Ovary (tissue), 9 donors: ENCODE data around the gene LDB2. TPM values are rescaled to one million over a fixed set of nuclear protein-coding genes. Genes with fewer than 3 reads are reported as not detected.

ENCODE experiments used
- DNase-seq, 5 donors: peaks; one replicate each; pipeline ENCODE4 v3.0.0-alpha.2; 2019 to 2020
- H3K27ac ChIP-seq, 2 donors: fragments of 200-600 bp; one replicate each; pipeline versions ENCODE4 v1.5.1 to v1.8.0; 2019 to 2022
- H3K27me3 ChIP-seq: fragments of 200-600 bp; one replicate; pipeline ENCODE4 v1.8.0; 2022
- H3K36me3 ChIP-seq: fragments of 200-600 bp; sonication (generic); one replicate; pipeline ENCODE4 v1.5.1; 2019
- H3K4me1 ChIP-seq: one replicate; pipeline ENCODE4 v1.8.1; 2013; ENCODE audit warnings: mild to moderate bottlenecking, moderate library complexity; ENCODE audit not compliant: insufficient read depth
- H3K4me3 ChIP-seq: fragments of 200-600 bp; sonication (generic); one replicate; pipeline ENCODE4 v1.5.1; 2017
- H3K9me3 ChIP-seq, 2 donors: fragments of 200-600 bp in 1 of 2; sonication (generic) in 1 of 2; one replicate each; pipeline versions ENCODE4 v1.5.1 to v1.8.1; 2013 to 2019; ENCODE audit warnings: mild to moderate bottlenecking in 1 of 2, moderate library complexity in 1 of 2
- CTCF ChIP-seq, 3 donors: fragments of 450-650 bp in 2 of 3; fragments of 200-600 bp in 1 of 3; IDR thresholded peaks; one replicate each; pipeline versions ENCODE4 v1.5.1 to v1.8.0; 2016 to 2022; ENCODE audit warnings: antibody characterized with exemption in 3 of 3, mild to moderate bottlenecking in 1 of 3
- EP300 ChIP-seq: sonication (generic); formaldehyde crosslinking; IDR thresholded peaks from one replicate; pipeline ENCODE4 v1.6.1; 2017; ENCODE audit warnings: antibody characterized with exemption
- POLR2A ChIP-seq: fragments of 450-650 bp; IDR thresholded peaks from one replicate; pipeline ENCODE4 v1.6.1; 2017; ENCODE audit warnings: antibody characterized with exemption, mild to moderate bottlenecking, moderate library complexity
- WGBS, 3 donors: extraction: QIAGEN DNeasy Blood & Tissue Kit in 1 of 3; methylation state at CpG; one replicate each; pipeline versions ENCODE4 v1.1.5 to v1.1.7; 2013 to 2017; 5-methylcytosine and 5-hydroxymethylcytosine counted together
- intact Hi-C, 4 donors: fragments of 100-400 bp; cut with DNase I; formaldehyde crosslinking; loops; one replicate each; pipeline versions ENCODE4 v1.11.0 to v1.15.1; 2022 to 2023
- polyA plus RNA-seq, 2 donors: library from polyadenylated mRNA; stranded (reverse); fragments of 200-250 nt in 1 of 2; fragments of 350-450 nt in 1 of 2; fragmentation: Illumina TruSeq in 1 of 2; extraction: RNeasy Lipid Tissue Mini Kit (QIAGEN cat#74804) in 1 of 2; gene quantifications; one replicate each; pipeline ENCODE4 v1.2.3, GENCODE V29; 2013 to 2014
- total RNA-seq, 7 donors: library from RNA; depleted of rRNA in 2 of 7; stranded (reverse); fragments of >200 nt in 2 of 7; fragmentation: NEBNext Ultra II Directional in 3 of 7; extraction: Animal tissue kit (Norgen Biotek cat#: 25700) in 3 of 7; gene quantifications; one replicate each; pipeline versions ENCODE4 v1.1.0 to v1.2.4, GENCODE V29; 2016 to 2023
- donor health status: DM: no; HTN: no; CAD: no; lungs with moderate emphysema.
- donor health status: DM: no; HTN: no; CAD: no.
- donor health status: Bipolar disorder and iron deficiency.
- donor health status: DM: yes; HTN: yes; CAD: no.
- donor health status: DM: no; HTN: no; CAD: no.
- donor health status: DM: yes; HTN: yes; CAD: no.

LDB2 gene
- total and polyA plus RNA-seq, 9 donors, result 17.0 to 89.1 (median 27.4) TPM

DNA sequence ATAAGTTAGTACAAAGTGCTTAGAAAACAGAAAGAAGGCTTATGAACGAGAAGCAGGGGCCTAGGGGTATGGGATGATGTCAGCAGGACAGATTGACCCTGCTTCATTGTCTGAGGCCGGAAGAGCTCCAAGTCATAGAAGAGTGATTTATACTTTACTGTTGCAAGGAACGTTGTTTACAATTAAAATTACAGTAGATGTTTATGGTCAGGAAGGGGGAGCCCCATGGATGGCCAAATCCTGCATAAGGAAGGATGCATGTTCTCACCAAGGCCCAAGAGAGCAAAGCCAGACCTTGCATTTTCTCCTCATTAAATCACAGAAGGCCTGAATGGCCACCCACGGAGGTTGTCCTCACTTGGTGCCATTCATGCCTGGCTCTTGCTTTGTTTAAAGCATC is 115.3 kb downstream of the LDB2 start:
- H3K27ac ChIP-seq, result no peak overlapping the region
- TF ChIP-seq POLR2A (no peak), EP300 (no peak), CTCF (IDR thresholded peaks at IDR 0.05) (no peak)
- no peak overlapping the region for H3K4me3 ChIP-seq
- H3K27me3 ChIP-seq, result no peaks in the 10 kb centered on the region
- H3K4me1 ChIP-seq, result peaks cover 4% of the 10 kb centered on the region
- no peak for DNase-seq
- H3K36me3 ChIP-seq, result no peaks in the 10 kb centered on the region
- H3K9me3 ChIP-seq, result no peaks in the 10 kb centered on the region
- WGBS, 3 donors, result 63 to 78% (median 75%) methylated on average over 4 of the region's 4 CpGs
- intact Hi-C loops, result no loop called here

DNA sequence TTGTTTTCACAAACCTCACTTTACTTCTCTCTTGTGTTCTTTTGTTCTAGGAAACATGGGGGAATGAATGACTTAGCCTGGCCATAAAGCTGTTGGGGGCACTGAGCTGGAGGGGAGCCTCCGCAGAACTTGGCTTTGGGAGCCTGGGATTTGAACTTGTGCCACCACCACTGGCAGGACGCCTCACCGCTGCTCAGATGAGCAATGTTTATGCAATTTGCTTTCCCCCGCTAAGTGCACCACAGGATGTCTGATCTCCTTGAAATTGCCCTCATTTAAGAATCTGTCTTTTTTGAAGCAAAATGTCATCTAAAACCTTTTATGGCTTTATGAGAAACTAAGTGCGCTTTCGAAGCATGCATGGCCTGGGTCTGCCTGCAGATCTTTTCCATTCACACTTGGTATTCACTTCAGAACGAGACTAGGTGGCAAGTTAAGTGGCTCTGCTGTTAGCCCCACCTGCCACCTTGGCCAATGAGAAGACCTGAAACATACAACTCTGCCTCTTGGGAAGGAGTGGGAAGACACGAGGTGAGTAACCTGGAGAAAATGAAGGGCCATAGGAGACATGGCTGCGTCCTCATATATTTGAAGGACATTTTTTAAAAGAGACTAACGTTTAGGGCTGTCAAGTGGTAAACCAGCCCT is 119.3 kb downstream of the LDB2 start:
- no peak overlapping the region for H3K4me3 ChIP-seq
- H3K4me1 ChIP-seq, result peaks cover 1% of the 10 kb centered on the region
- WGBS, 3 donors, result 77 to 88% (median 87%) methylated on average over 10 of the region's 10 CpGs
- no peak for DNase-seq
- no peak overlapping the region for H3K27ac ChIP-seq
- H3K27me3 ChIP-seq, result no peaks in the 10 kb centered on the region
- intact Hi-C loops, result no loop called here
- TF ChIP-seq CTCF (IDR thresholded peaks at IDR 0.05), result no peak
- no peak for TF ChIP-seq POLR2A
- TF ChIP-seq EP300, result no peak
- no peaks in the 10 kb centered on the region for H3K9me3 ChIP-seq
- H3K36me3 ChIP-seq, result no peaks in the 10 kb centered on the region

GRCh38 chr4:16777726-16778125 is 120.7 kb downstream of the LDB2 start:
- Histone ChIP-seq H3K27ac (no peak overlapping the region), H3K4me1 (peaks cover 1% of the 10 kb centered on the region), H3K4me3 (no peak overlapping the region), H3K9me3 (no peaks in the 10 kb centered on the region), H3K36me3 (no peaks in the 10 kb centered on the region), H3K27me3 (no peaks in the 10 kb centered on the region)
- 76 to 80% (median 77%) methylated on average over 3 of the region's 3 CpGs for WGBS, 3 donors
- DNase-seq, result no peak
- TF ChIP-seq POLR2A, result no peak
- no peak for TF ChIP-seq EP300
- no peak for TF ChIP-seq CTCF (IDR thresholded peaks at IDR 0.05)
- intact Hi-C loops, result no loop called here

DNA sequence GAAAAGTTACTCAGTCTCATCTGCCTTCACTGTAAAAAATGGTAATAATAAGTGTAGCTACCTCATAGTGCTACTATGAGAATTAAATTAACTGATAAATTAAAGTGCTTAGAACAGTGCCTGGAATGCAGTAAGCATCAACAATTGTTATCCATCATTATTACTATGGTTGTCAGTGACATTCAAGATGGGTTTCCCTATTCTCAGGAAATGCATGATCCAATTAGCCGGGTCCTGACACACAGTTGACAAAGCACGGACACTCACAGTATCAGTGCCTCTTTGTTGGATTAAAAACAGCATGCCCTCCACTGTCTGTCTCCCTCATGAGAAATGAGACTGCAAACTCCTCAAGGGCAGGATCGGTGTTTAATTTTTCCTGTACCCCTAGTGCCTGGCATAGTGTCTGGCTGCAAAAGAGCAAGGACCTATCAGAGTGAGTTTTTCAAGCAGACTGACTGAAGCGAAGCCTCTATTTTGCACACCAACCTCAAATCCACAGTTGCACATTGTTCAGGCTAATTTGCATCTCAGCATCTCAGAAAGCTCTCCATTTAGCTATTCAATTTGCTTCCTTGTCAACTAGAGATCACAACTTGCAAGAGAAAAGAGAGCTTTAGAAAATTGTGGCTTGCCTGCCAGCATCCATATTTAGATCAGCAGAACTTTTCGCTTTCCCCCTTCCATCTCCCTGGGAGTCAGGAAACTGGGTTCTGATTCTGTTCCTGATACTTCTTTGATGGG is 122.9 kb downstream of the LDB2 start:
- Histone ChIP-seq H3K9me3 (no peaks in the 10 kb centered on the region), H3K4me1 (peaks cover 1% of the 10 kb centered on the region), H3K27me3 (no peaks in the 10 kb centered on the region), H3K27ac (no peak overlapping the region), H3K4me3 (no peak overlapping the region), H3K36me3 (no peaks in the 10 kb centered on the region)
- intact Hi-C loops, result no loop called here
- WGBS, 3 donors, result 94 to 96% (median 94%) methylated on average over 5 of the region's 5 CpGs
- no peak for TF ChIP-seq EP300
- no peak for TF ChIP-seq CTCF (IDR thresholded peaks at IDR 0.05)
- no peak for TF ChIP-seq POLR2A
- DNase-seq, result no peak
